MM.1S (cell line): ENCODE measurements around the gene KRTAP10-6.

Experiments used
- DNase-seq: peaks from one replicate; pipeline ENCODE4 v3.0.0-alpha.2; 2015
- H2AFZ ChIP-seq: fragments of 300-600 bp; sonication (generic); 2 replicates; pipeline ENCODE4 v1.6.0; 2016; ENCODE audit warnings: antibody characterized with exemption, low read length
- H3F3A ChIP-seq: fragments of 300-600 bp; sonication (generic); 2 replicates; pipeline ENCODE4 v1.6.1; 2016; ENCODE audit warnings: mild to moderate bottlenecking, antibody characterized with exemption, low read length, moderate library complexity, mixed read lengths; ENCODE audit not compliant: insufficient read depth
- H3K27ac ChIP-seq: fragments of 300-600 bp; sonication (generic); 2 replicates; pipeline ENCODE4 v1.5.1; 2016; ENCODE audit warnings: mild to moderate bottlenecking, low read length
- H3K27me3 ChIP-seq: fragments of 300-600 bp; sonication (generic); replicated peaks from 2 replicates; pipeline ENCODE4 v1.6.0; 2016; ENCODE audit warnings: low read length; ENCODE audit not compliant: insufficient read depth
- H3K36me3 ChIP-seq: fragments of 300-600 bp; sonication (generic); replicated peaks from 2 replicates; pipeline ENCODE4 v1.6.1; 2016; ENCODE audit warnings: mild to moderate bottlenecking, low read length, mixed read lengths; ENCODE audit not compliant: insufficient read depth
- H3K4me1 ChIP-seq: fragments of 300-600 bp; sonication (generic); 2 replicates; pipeline ENCODE4 v1.6.1; 2016; ENCODE audit warnings: low read length, mixed read lengths
- H3K4me2 ChIP-seq: fragments of 300-600 bp; sonication (generic); 2 replicates; pipeline ENCODE4 v1.6.0; 2016; ENCODE audit warnings: low read depth, low read length
- H3K4me3 ChIP-seq: fragments of 300-600 bp; sonication (generic); 2 replicates; pipeline ENCODE4 v1.5.1; 2016; ENCODE audit warnings: low read length, mixed read lengths
- H3K79me2 ChIP-seq: fragments of 300-600 bp; sonication (generic); 2 replicates; pipeline ENCODE4 v1.6.1; 2016; ENCODE audit warnings: mixed run types, low read length, mixed read lengths
- H3K9ac ChIP-seq: fragments of 300-600 bp; sonication (generic); 2 replicates; pipeline ENCODE4 v1.6.1; 2016; ENCODE audit warnings: low read length, mixed read lengths
- H3K9me2 ChIP-seq: fragments of 300-600 bp; sonication (generic); replicated peaks from 2 replicates; pipeline ENCODE4 v1.6.1; 2016; ENCODE audit warnings: mild to moderate bottlenecking, low read length, mixed read lengths; ENCODE audit not compliant: insufficient read depth
- H3K9me3 ChIP-seq: fragments of 300-600 bp; sonication (generic); replicated peaks from 2 replicates; pipeline ENCODE4 v1.6.1; 2016; ENCODE audit warnings: mild to moderate bottlenecking, low read length, mixed read lengths; ENCODE audit not compliant: insufficient read depth
- H4K20me1 ChIP-seq: fragments of 300-600 bp; sonication (generic); 2 replicates; pipeline ENCODE4 v1.6.1; 2016; ENCODE audit warnings: mild to moderate bottlenecking, low read length, moderate library complexity, mixed read lengths; ENCODE audit not compliant: insufficient read depth
- EZH2 ChIP-seq: fragments of 300-600 bp; sonication (generic); optimal IDR thresholded peaks from 2 replicates; pipeline ENCODE3; 2017; ENCODE audit warnings: low read depth, mild to moderate bottlenecking, antibody characterized with exemption, low read length, mixed read lengths
- EZH2phosphoT487 ChIP-seq: fragments of 300-600 bp; sonication (generic); IDR thresholded peaks from 2 replicates; pipeline ENCODE4 v1.6.1; 2018; ENCODE audit warnings: antibody characterized with exemption, low read length
- TF ChIP-seq, protein P1 (sequence below): fragments of 300-600 bp; sonication (generic); IDR thresholded peaks from 2 replicates; pipeline ENCODE4 v1.5.1; 2016; ENCODE audit warnings: antibody characterized with exemption, low read length, mixed read lengths

KRTAP10-6 gene

DNA sequence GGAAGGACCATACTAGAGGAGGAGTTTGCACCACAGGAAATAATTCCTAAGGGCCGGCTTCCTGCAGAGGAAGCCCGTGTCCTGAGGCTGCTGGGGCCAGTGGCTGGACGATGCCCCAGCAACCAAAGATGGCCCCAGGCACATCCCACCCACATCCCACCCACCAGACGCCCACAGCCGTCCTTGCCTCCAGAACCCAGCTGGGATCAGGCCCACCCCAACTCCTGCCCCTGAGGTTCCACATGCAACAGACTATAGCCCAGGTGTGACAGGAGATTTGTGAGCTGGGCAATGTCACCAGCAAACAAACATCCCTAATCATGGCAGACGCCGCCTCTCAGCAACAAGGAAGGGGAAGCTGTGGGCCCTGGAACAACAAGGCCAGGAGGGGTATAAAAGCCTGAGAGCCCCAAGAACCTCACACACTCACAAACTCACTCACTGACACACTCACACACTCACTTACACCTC is 34.4 kb upstream of the KRTAP10-6 start, which contains the start of gene KRTAP10-9:
TSS of gene KRTAP10-9 (plus strand) at position 421 of the 471 bp plus-strand sequence. CDS start 79 bp downstream, outside the sequence.
- Histone ChIP-seq H3K9me3 (no peaks in the 10 kb centered on the region), H3K4me1 (no peaks in the 10 kb centered on the region), H3F3A (no peaks in the 10 kb centered on the region), H3K36me3 (no peaks in the 10 kb centered on the region), H3K79me2 (no peaks in the 10 kb centered on the region), H3K9me2 (no peaks in the 10 kb centered on the region), H3K27ac (no peak within 1 kb of the TSS), H3K27me3 (peaks cover 46% of the 10 kb centered on the region), H2AFZ (no peak within 1 kb of the TSS), H4K20me1 (no peaks in the 10 kb centered on the region), H3K4me2 (no peak within 1 kb of the TSS), H3K4me3 (no peak within 1 kb of the TSS), H3K9ac (no peak within 1 kb of the TSS)
- no peak for TF ChIP-seq EZH2
- no peak for TF ChIP-seq EZH2phosphoT487
- TF ChIP-seq, protein P1, sequence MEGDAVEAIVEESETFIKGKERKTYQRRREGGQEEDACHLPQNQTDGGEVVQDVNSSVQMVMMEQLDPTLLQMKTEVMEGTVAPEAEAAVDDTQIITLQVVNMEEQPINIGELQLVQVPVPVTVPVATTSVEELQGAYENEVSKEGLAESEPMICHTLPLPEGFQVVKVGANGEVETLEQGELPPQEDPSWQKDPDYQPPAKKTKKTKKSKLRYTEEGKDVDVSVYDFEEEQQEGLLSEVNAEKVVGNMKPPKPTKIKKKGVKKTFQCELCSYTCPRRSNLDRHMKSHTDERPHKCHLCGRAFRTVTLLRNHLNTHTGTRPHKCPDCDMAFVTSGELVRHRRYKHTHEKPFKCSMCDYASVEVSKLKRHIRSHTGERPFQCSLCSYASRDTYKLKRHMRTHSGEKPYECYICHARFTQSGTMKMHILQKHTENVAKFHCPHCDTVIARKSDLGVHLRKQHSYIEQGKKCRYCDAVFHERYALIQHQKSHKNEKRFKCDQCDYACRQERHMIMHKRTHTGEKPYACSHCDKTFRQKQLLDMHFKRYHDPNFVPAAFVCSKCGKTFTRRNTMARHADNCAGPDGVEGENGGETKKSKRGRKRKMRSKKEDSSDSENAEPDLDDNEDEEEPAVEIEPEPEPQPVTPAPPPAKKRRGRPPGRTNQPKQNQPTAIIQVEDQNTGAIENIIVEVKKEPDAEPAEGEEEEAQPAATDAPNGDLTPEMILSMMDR = no peak
- DNase-seq = no peak

DNA sequence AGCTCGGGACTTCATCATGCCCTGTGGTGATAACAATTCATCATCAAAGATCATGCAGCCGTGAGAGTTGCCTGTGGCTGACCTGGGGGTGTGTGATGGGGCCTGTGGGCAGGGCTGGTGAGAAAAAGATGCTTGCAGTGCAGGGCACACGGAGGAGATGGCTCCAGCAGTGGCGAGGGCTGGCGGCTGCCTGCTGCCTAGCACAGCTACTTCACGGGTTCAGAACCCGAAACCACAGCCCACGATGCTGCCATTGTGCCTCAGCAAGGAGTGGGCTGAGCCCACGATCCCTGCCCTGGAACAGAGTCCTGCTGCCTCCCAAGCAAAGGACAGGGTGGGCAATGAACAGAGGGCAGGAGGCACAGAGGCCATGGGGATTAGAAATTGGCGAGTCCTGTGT is 34.0 kb upstream of the KRTAP10-6 start:
- Histone ChIP-seq H3K79me2 (no peaks in the 10 kb centered on the region), H2AFZ (no peak overlapping the region), H3K9me3 (no peaks in the 10 kb centered on the region), H3K9me2 (no peaks in the 10 kb centered on the region), H3K4me2 (no peak overlapping the region), H4K20me1 (no peaks in the 10 kb centered on the region), H3K36me3 (no peaks in the 10 kb centered on the region), H3K9ac (no peak overlapping the region), H3F3A (no peaks in the 10 kb centered on the region), H3K27ac (no peak overlapping the region), H3K4me1 (no peaks in the 10 kb centered on the region), H3K27me3 (peaks cover 47% of the 10 kb centered on the region), H3K4me3 (no peak overlapping the region)
- TF ChIP-seq, protein P1 = no peak
- TF ChIP-seq EZH2phosphoT487 (no peak), EZH2 (no peak)
- no peak for DNase-seq

DNA sequence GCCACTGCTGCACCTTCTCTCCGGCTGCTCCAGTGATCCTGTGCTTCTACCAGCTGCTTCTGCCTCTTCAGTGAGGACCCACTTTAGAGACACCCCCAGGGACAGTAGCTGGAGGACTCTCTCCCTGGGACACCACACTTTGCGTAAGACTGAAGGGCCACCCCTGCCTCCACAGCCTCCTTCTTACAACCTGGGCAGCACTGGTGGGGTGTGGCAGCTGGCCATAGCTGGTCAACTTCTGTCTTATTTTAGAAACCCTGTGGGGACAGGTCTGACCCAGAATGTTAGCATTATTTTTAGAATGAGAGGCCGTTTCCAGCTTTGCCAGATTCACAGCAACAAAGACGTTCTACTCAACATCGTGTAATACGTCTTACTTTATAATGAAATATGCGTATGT is 33.5 kb upstream of the KRTAP10-6 start:
- H3K9ac ChIP-seq = no peak overlapping the region
- no peaks in the 10 kb centered on the region for H3K9me2 ChIP-seq
- no peaks in the 10 kb centered on the region for H3F3A ChIP-seq
- no peak overlapping the region for H3K27ac ChIP-seq
- no peaks in the 10 kb centered on the region for H3K9me3 ChIP-seq
- no peaks in the 10 kb centered on the region for H4K20me1 ChIP-seq
- no peak for DNase-seq
- peaks cover 47% of the 10 kb centered on the region for H3K27me3 ChIP-seq
- H3K4me1 ChIP-seq = no peaks in the 10 kb centered on the region
- no peaks in the 10 kb centered on the region for H3K79me2 ChIP-seq
- H3K36me3 ChIP-seq = no peaks in the 10 kb centered on the region
- no peak overlapping the region for H3K4me2 ChIP-seq
- H3K4me3 ChIP-seq = no peak overlapping the region
- H2AFZ ChIP-seq = no peak overlapping the region
- TF ChIP-seq, protein P1 = no peak
- TF ChIP-seq EZH2 (no peak), EZH2phosphoT487 (no peak)
